ENCODE results near the gene FXYD1.

DNA sequence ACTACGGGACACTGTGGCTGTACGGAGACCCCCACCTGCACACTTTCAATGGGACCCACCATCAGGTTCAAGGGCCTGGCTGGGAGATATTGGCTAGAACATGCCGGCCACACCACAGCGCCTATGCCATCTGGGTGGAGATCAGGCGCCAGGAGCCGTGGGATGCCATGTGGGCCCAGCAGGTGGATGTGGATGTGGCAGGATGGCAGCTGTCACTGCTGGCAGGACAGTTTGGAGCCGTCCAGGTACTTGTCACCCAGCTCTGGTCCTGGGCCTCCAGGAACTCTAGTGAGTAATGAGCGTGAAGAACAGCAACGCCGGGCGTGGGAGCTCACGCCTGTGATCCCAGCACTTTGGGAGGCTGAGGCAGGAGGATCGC is 38.7 kb upstream of the FXYD1 start:
- TF ChIP-seq, protein P1, sequence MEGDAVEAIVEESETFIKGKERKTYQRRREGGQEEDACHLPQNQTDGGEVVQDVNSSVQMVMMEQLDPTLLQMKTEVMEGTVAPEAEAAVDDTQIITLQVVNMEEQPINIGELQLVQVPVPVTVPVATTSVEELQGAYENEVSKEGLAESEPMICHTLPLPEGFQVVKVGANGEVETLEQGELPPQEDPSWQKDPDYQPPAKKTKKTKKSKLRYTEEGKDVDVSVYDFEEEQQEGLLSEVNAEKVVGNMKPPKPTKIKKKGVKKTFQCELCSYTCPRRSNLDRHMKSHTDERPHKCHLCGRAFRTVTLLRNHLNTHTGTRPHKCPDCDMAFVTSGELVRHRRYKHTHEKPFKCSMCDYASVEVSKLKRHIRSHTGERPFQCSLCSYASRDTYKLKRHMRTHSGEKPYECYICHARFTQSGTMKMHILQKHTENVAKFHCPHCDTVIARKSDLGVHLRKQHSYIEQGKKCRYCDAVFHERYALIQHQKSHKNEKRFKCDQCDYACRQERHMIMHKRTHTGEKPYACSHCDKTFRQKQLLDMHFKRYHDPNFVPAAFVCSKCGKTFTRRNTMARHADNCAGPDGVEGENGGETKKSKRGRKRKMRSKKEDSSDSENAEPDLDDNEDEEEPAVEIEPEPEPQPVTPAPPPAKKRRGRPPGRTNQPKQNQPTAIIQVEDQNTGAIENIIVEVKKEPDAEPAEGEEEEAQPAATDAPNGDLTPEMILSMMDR (IDR thresholded peaks at IDR 0.05) = no peak
- no peak for TF ChIP-seq POLR2A (IDR thresholded peaks at IDR 0.05)

Data from testis (tissue), 2 donors.